Inflammatory macrophage treated with lipopolysaccharide for 4 hours (primary cell): ENCODE data around the gene SUSD1.

Experiments used
- DNase-seq: peaks from one replicate; pipeline ENCODE4 v3.0.0-alpha.2; 2020

SUSD1 gene

GRCh38 chr9:112035166-112035826, 139.8 kb downstream of the SUSD1 start:
- DNase-seq = no peak

GRCh38 chr9:112034216-112034611, 140.9 kb downstream of the SUSD1 start:
- DNase-seq = no peak

- DNase-seq = peak; percentile 15
Measured at GRCh38 chr9:112033237-112034215, 141.6 kb downstream of the SUSD1 start.

GRCh38 chr9:112032743-112033142, 142.4 kb downstream of the SUSD1 start:
- peak; percentile 22 for DNase-seq

- peak; percentile 64 for DNase-seq
Measured at GRCh38 chr9:112032009-112032408, 143.1 kb downstream of the SUSD1 start.

GRCh38 chr9:112031400-112031799, 143.7 kb downstream of the SUSD1 start:
- DNase-seq = peak; percentile 65

- DNase-seq = peak; percentile 46
Measured at GRCh38 chr9:112029921-112030444, 145.1 kb downstream of the SUSD1 start.

GRCh38 chr9:112028242-112029221, 146.6 kb downstream of the SUSD1 start:
- DNase-seq = peak; percentile 91

- DNase-seq = no peak
Measured at GRCh38 chr9:112025850-112026249, 149.2 kb downstream of the SUSD1 start.

- DNase-seq = no peak
Measured at GRCh38 chr9:112021742-112022141, 153.4 kb downstream of the SUSD1 start.

- no peak for DNase-seq
Measured at GRCh38 chr9:112020680-112021596, 154.2 kb downstream of the SUSD1 start.

- no peak for DNase-seq
Measured at GRCh38 chr9:112017878-112018277, 157.2 kb downstream of the SUSD1 start.

- no peak for DNase-seq
Measured at GRCh38 chr9:112015736-112016135, 159.4 kb downstream of the SUSD1 start.

- no peak for DNase-seq
Measured at GRCh38 chr9:112015149-112015548, 159.9 kb downstream of the SUSD1 start.

GRCh38 chr9:112013266-112013665, 161.8 kb downstream of the SUSD1 start:
- peak; percentile 95 for DNase-seq

GRCh38 chr9:112012026-112012902, 162.8 kb downstream of the SUSD1 start:
- DNase-seq = peak; percentile 93

GRCh38 chr9:112011051-112011620, 164.0 kb downstream of the SUSD1 start:
- DNase-seq = no peak

GRCh38 chr9:112010537-112010936, 164.6 kb downstream of the SUSD1 start:
- no peak for DNase-seq

- DNase-seq = peak; percentile 86
Measured at GRCh38 chr9:112009656-112010055, 165.4 kb downstream of the SUSD1 start.
